Measurements from ENCODE around the gene TTC19. TPM values are rescaled to one million over a fixed set of nuclear protein-coding genes. Genes with fewer than 3 reads are reported as not detected.

The TTC19 gene
- total RNA-seq, 1 experiment from 2014 or later: 53.5 TPM

GRCh38 chr17:15955793-15956541 lies 43.7 kb upstream of the TTC19 start:
- ChIA-PET CTCF (no interaction called here), POLR2A (ENCODE audit: unreplicated experiment) (no interaction called here)
- intact Hi-C loops (cut with micrococcal nuclease; ENCODE audit: unreplicated experiment): loop anchor here (2.0 to 5.0 kb wide), 2 partner anchors 27 to 331 kb away; no protein-coding TSS in a partner anchor
- Histone ChIP-seq H3K27ac (peak overlapping the region; percentile 99), H3K27me3 (ENCODE audit: insufficient read depth, low read depth) (no peaks in the 10 kb centered on the region), H4K20me1 (ENCODE audit: insufficient read depth) (no peaks in the 10 kb centered on the region), H3F3A (ENCODE audit: insufficient read depth, low read depth) (peaks cover 65% of the 10 kb centered on the region), H3K4me3 (no peak overlapping the region), H3K79me2 (ENCODE audit: low read depth) (peaks cover 90% of the 10 kb centered on the region), H3K9me3 (ENCODE audit: insufficient read depth, low read depth) (no peaks in the 10 kb centered on the region), H3K36me3 (ENCODE audit: low read depth) (no peaks in the 10 kb centered on the region), H3K4me1 (replicated peaks; ENCODE audit: insufficient read depth) (peaks cover 56% of the 10 kb centered on the region), H3K4me2 (no peak overlapping the region), H3K9me2 (ENCODE audit: insufficient read depth) (no peaks in the 10 kb centered on the region), H2AFZ (no peak overlapping the region)
- TF ChIP-seq EZH2 (IDR thresholded peaks at IDR 0.05; ENCODE audit: low read depth): no peak
- no TSS peak for BruUV-seq (replicated peaks)
- no peak for DNase-seq

GRCh38 chr17:15957206-15957605 lies 42.4 kb upstream of the TTC19 start:
- ChIA-PET POLR2A (ENCODE audit: unreplicated experiment) (no interaction called here), CTCF (interaction anchor here (0.7 to 1.6 kb wide), 3 partner anchors 8 to 83 kb away, joined by 3 to 5 read pairs (median 3); partner anchors contain the start of gene ADORA2B)
- Histone ChIP-seq H3F3A (ENCODE audit: insufficient read depth, low read depth) (peaks cover 66% of the 10 kb centered on the region), H3K9me3 (ENCODE audit: insufficient read depth, low read depth) (no peaks in the 10 kb centered on the region), H3K4me3 (no peak overlapping the region), H3K36me3 (ENCODE audit: low read depth) (no peaks in the 10 kb centered on the region), H2AFZ (no peak overlapping the region), H3K4me1 (replicated peaks; ENCODE audit: insufficient read depth) (peaks cover 60% of the 10 kb centered on the region), H3K27ac (peak overlapping the region; percentile 99), H3K4me2 (peak overlapping the region; percentile 50), H4K20me1 (ENCODE audit: insufficient read depth) (no peaks in the 10 kb centered on the region), H3K9me2 (ENCODE audit: insufficient read depth) (no peaks in the 10 kb centered on the region), H3K79me2 (ENCODE audit: low read depth) (peaks cover 90% of the 10 kb centered on the region), H3K27me3 (ENCODE audit: insufficient read depth, low read depth) (no peaks in the 10 kb centered on the region)
- no peak for TF ChIP-seq CTCF (conservative IDR thresholded peaks at IDR 0.05)
- TF ChIP-seq EZH2 (IDR thresholded peaks at IDR 0.05; ENCODE audit: low read depth): no peak
- peak; percentile 66 to 80 for DNase-seq
- TSS peak; percentile 75 for BruUV-seq (replicated peaks)
- intact Hi-C loops (cut with micrococcal nuclease; ENCODE audit: unreplicated experiment): loop anchor here (1.0 to 5.0 kb wide), 4 partner anchors 9 to 330 kb away; no protein-coding TSS in a partner anchor

- peaks cover 68% of the 10 kb centered on the region for H3F3A ChIP-seq (ENCODE audit: insufficient read depth, low read depth)
- no peaks in the 10 kb centered on the region for H3K9me2 ChIP-seq (ENCODE audit: insufficient read depth)
- TSS peak; percentile 62 for BruUV-seq (replicated peaks)
- POLR2A ChIA-PET (ENCODE audit: unreplicated experiment): interaction anchor here (0.5 to 0.8 kb wide), 2 partner anchors 13 to 481 kb away, joined by 3 to 6 read pairs; no protein-coding TSS in a partner anchor
- CTCF ChIA-PET: interaction anchor here (0.7 to 1.6 kb wide), 3 partner anchors 9 to 83 kb away, joined by 3 to 5 read pairs (median 3); partner anchors contain the start of gene ADORA2B
- no peaks in the 10 kb centered on the region for H3K36me3 ChIP-seq (ENCODE audit: low read depth)
- TF ChIP-seq EZH2 (IDR thresholded peaks at IDR 0.05; ENCODE audit: low read depth): no peak
- TF ChIP-seq CTCF (conservative IDR thresholded peaks at IDR 0.05): no peak
- H3K27ac ChIP-seq: peak overlapping the region; percentile 99
- peak overlapping the region; percentile 80; the same call in 1 of the 2 replicates for H3K4me2 ChIP-seq
- H3K79me2 ChIP-seq (ENCODE audit: low read depth): peaks cover 90% of the 10 kb centered on the region
- no peaks in the 10 kb centered on the region for H4K20me1 ChIP-seq (ENCODE audit: insufficient read depth)
- H3K9me3 ChIP-seq (ENCODE audit: insufficient read depth, low read depth): no peaks in the 10 kb centered on the region
- intact Hi-C loops (cut with micrococcal nuclease; ENCODE audit: unreplicated experiment): loop anchor here (1.0 to 5.0 kb wide), 5 partner anchors 9 to 330 kb away; no protein-coding TSS in a partner anchor
- no peak overlapping the region for H3K4me3 ChIP-seq
- H2AFZ ChIP-seq: no peak overlapping the region
- peak; percentile 34 to 71 for DNase-seq
- peaks cover 65% of the 10 kb centered on the region for H3K4me1 ChIP-seq (replicated peaks; ENCODE audit: insufficient read depth)
- no peaks in the 10 kb centered on the region for H3K27me3 ChIP-seq (ENCODE audit: insufficient read depth, low read depth)
Measured at GRCh38 chr17:15957608-15958307, 41.9 kb upstream of the TTC19 start.
